ENCODE data around the gene PRMT1. TPM values are rescaled to one million over a fixed set of nuclear protein-coding genes. Genes with fewer than 3 reads are reported as not detected.
A peak's percentile ranks its signal among the peaks of the same experiment; 100 is the strongest.

Gene PRMT1
- total and polyA plus RNA-seq, 9 of the 15 experiments (the other 6 are each of a cell fraction or from before 2014, with no cell fraction given), result 13.3 to 464 (median 326) TPM

- TF ChIP-seq ZNF212 (CRISPR knock-in tag; IDR thresholded peaks at IDR 0.05), result no peak
- TF ChIP-seq MTA2 (IDR thresholded peaks at IDR 0.05; ENCODE audit: low read depth), result no peak
- no peak for TF ChIP-seq ELK3 (CRISPR knock-in tag; IDR thresholded peaks at IDR 0.05)
- 0 out of 2 replicates have a peak, but pooled peaks have one; percentile 10 for TF ChIP-seq MTA1 (IDR thresholded peaks at IDR 0.05; ENCODE audit: borderline replicate concordance)
- peak; percentile 72; the same call in 1 of the 2 replicates for TF ChIP-seq KAT7 (CRISPR knock-in tag; IDR thresholded peaks at IDR 0.05; ENCODE audit: borderline replicate concordance)
- no peak for TF ChIP-seq RFX1 (IDR thresholded peaks at IDR 0.05)
- TF ChIP-seq HMG20B (CRISPR knock-in tag; IDR thresholded peaks at IDR 0.05), result no peak
- no peak for TF ChIP-seq ASH1L (IDR thresholded peaks at IDR 0.05; ENCODE audit: borderline replicate concordance, low read depth, partially characterized antibody)
- TF ChIP-seq BCOR (IDR thresholded peaks at IDR 0.05), result no peak
- TF ChIP-seq HMGN3 (IDR thresholded peaks at IDR 0.05; ENCODE audit: borderline replicate concordance, extremely low read depth, insufficient read length, low read depth, low read length), result no peak
- TF ChIP-seq CGGBP1 (CRISPR knock-in tag; IDR thresholded peaks at IDR 0.05), result no peak
- TF ChIP-seq E2F3 (CRISPR knock-in tag; IDR thresholded peaks at IDR 0.05), result no peak
- no peak for TF ChIP-seq HEY1 (CRISPR knock-in tag; IDR thresholded peaks at IDR 0.05; ENCODE audit: borderline replicate concordance)
- no peak for TF ChIP-seq MAFG (tag; conservative IDR thresholded peaks at IDR 0.05)
- peak; percentile 45; the same call in 1 of the 2 replicates for TF ChIP-seq MYNN (IDR thresholded peaks at IDR 0.05)
- TF ChIP-seq MYNN (CRISPR knock-in tag; IDR thresholded peaks at IDR 0.05), result no peak
- no peak for TF ChIP-seq ARID3B (CRISPR knock-in tag; IDR thresholded peaks at IDR 0.05; ENCODE audit: borderline replicate concordance)
- TF ChIP-seq YY1 (IDR thresholded peaks at IDR 0.05; ENCODE audit: borderline replicate concordance in 1 of 3, control insufficient read depth in 1 of 3, extremely low read depth in 1 of 3, insufficient read depth in 3 of 3, insufficient read length in 1 of 3, insufficient replicate concordance in 2 of 3, low read depth in 1 of 3, low read length in 2 of 3), result peak in 2 of 3 experiments; percentile 46 to 52
- TF ChIP-seq KAT2B (IDR thresholded peaks at IDR 0.05; ENCODE audit: low read depth, low read length), result no peak
- no peak for TF ChIP-seq KHSRP (IDR thresholded peaks at IDR 0.05)
- peak; percentile 20; the same call in 1 of the 2 replicates for TF ChIP-seq TRIM28 (IDR thresholded peaks at IDR 0.05)
- peak; percentile 51; the same call in 1 of the 2 replicates for TF ChIP-seq KLF13 (tag; IDR thresholded peaks at IDR 0.05; ENCODE audit: borderline replicate concordance, low read depth)
- TF ChIP-seq SMAD2 (IDR thresholded peaks at IDR 0.05; ENCODE audit: low read depth, low read length), result no peak
- TF ChIP-seq SMAD1 (IDR thresholded peaks at IDR 0.05; ENCODE audit: low read depth, low read length, partially characterized antibody), result peak; percentile 62
- no peak for TF ChIP-seq PCBP2 (IDR thresholded peaks at IDR 0.05; ENCODE audit: low read depth, low read length, poor library complexity, severe bottlenecking)
- TF ChIP-seq ZBED1 (IDR thresholded peaks at IDR 0.05), result no peak
- peak; percentile 45; the same call in 1 of the 2 replicates for TF ChIP-seq ZNF511 (CRISPR knock-in tag; IDR thresholded peaks at IDR 0.05)
Measured at GRCh38 chr19:49677901-49678674, 1.0 kb downstream of the PRMT1 start (continued).
